ENCODE results near the gene PDE4D.

Gene PDE4D

DNA sequence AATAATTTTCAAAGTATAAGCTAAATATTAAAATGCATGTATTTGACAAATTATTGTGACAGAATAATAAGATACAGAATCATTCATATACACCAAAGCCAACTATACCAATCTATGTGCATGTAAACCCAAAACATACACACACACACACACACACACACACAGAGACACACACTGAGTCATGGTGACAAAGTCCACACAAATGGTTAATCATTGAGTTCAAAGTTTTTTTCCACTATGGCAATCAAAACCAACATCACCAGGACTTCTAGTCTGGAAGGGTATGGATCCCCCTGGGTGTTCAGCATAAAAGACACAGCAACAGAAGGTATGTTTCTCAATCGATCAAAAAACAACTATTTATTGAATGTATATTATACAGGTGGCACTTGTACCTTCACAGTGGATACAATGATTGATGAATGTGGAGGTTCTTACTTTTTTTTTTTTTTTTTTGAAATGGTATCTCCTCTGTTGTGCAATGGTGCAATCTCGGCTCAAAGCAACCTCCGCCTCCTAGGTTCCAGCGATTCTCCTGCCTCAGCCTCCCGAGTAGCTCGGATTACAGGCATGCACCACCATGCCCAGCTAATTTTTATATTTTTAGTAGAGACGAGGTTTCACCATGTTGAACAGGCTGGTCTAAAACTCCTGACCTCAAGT, 137.0 kb downstream of the PDE4D start:
- no peaks in the 10 kb centered on the region for H3K27me3 ChIP-seq (ENCODE audit: insufficient read depth, poor library complexity, severe bottlenecking)
- no peak overlapping the region for H3K27ac ChIP-seq (replicated peaks)
- no peak for TF ChIP-seq SPI1 (IDR thresholded peaks at IDR 0.05; ENCODE audit: borderline replicate concordance, low read depth)
- no peak for TF ChIP-seq POLR2AphosphoS5 (IDR thresholded peaks at IDR 0.05; ENCODE audit: low read depth)
- no peak for TF ChIP-seq REST (IDR thresholded peaks at IDR 0.05; ENCODE audit: insufficient replicate concordance, low read depth)
- TF ChIP-seq, protein P1, sequence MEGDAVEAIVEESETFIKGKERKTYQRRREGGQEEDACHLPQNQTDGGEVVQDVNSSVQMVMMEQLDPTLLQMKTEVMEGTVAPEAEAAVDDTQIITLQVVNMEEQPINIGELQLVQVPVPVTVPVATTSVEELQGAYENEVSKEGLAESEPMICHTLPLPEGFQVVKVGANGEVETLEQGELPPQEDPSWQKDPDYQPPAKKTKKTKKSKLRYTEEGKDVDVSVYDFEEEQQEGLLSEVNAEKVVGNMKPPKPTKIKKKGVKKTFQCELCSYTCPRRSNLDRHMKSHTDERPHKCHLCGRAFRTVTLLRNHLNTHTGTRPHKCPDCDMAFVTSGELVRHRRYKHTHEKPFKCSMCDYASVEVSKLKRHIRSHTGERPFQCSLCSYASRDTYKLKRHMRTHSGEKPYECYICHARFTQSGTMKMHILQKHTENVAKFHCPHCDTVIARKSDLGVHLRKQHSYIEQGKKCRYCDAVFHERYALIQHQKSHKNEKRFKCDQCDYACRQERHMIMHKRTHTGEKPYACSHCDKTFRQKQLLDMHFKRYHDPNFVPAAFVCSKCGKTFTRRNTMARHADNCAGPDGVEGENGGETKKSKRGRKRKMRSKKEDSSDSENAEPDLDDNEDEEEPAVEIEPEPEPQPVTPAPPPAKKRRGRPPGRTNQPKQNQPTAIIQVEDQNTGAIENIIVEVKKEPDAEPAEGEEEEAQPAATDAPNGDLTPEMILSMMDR (IDR thresholded peaks at IDR 0.05; ENCODE audit: insufficient read depth, low read length) = no peak
- no peak for TF ChIP-seq GABPA (IDR thresholded peaks at IDR 0.05; ENCODE audit: low read depth)

GRCh38 chr5:59755476-59755875, 138.1 kb downstream of the PDE4D start:
- H3K27ac ChIP-seq (replicated peaks) = no peak overlapping the region

More for the DNA sequence above, 137.0 kb downstream of the PDE4D start:
- DNase-seq (ENCODE audit: low read depth in 1 of 2, low spot score in 1 of 2) = no peak
- H3K4me3 ChIP-seq (replicated peaks; ENCODE audit: insufficient read depth, low read length) = no peak overlapping the region

DNA sequence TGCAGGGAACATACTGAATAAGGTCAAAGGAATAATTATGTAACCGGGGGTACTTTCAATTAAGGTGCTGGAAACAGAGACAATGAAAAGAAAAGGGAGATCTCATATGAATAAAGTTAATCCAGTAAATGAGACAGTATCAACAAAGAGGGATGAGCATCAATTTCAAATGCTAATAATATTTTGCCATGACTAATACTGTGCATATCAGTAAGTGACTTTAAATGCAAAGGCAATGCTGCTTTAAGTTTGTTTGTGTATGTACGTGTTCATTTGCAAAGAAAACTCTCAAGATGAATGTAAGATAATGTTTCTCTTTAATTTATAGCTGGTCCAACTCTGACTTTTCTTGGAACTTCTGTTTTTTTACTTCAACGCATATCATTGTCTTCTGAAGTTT, 139.9 kb downstream of the PDE4D start:
- TF ChIP-seq GABPA (IDR thresholded peaks at IDR 0.05; ENCODE audit: low read depth) (no peak), SPI1 (IDR thresholded peaks at IDR 0.05; ENCODE audit: borderline replicate concordance, low read depth) (no peak), REST (IDR thresholded peaks at IDR 0.05; ENCODE audit: insufficient replicate concordance, low read depth) (no peak), POLR2AphosphoS5 (IDR thresholded peaks at IDR 0.05; ENCODE audit: low read depth) (no peak)
- TF ChIP-seq, protein P1 (IDR thresholded peaks at IDR 0.05; ENCODE audit: insufficient read depth, low read length) = no peak
- Histone ChIP-seq H3K4me3 (replicated peaks; ENCODE audit: insufficient read depth, low read length) (no peak overlapping the region), H3K27ac (replicated peaks) (no peak overlapping the region), H3K27me3 (ENCODE audit: insufficient read depth, poor library complexity, severe bottlenecking) (no peaks in the 10 kb centered on the region)
- DNase-seq (ENCODE audit: low read depth in 1 of 2, low spot score in 1 of 2) = no peak

More at GRCh38 chr5:59755476-59755875, 138.1 kb downstream of the PDE4D start:
- H3K4me3 ChIP-seq (replicated peaks; ENCODE audit: insufficient read depth, low read length) = no peak overlapping the region
- no peaks in the 10 kb centered on the region for H3K27me3 ChIP-seq (ENCODE audit: insufficient read depth, poor library complexity, severe bottlenecking)
- no peak for DNase-seq (ENCODE audit: low read depth in 1 of 2, low spot score in 1 of 2)
- TF ChIP-seq, protein P1 (IDR thresholded peaks at IDR 0.05; ENCODE audit: insufficient read depth, low read length) = no peak
- TF ChIP-seq GABPA (IDR thresholded peaks at IDR 0.05; ENCODE audit: low read depth) = no peak
- TF ChIP-seq REST (IDR thresholded peaks at IDR 0.05; ENCODE audit: insufficient replicate concordance, low read depth) = no peak
- TF ChIP-seq SPI1 (IDR thresholded peaks at IDR 0.05; ENCODE audit: borderline replicate concordance, low read depth) = no peak
- no peak for TF ChIP-seq POLR2AphosphoS5 (IDR thresholded peaks at IDR 0.05; ENCODE audit: low read depth)
